Upper lobe of left lung (tissue), 6 donors: ENCODE results near the gene HSPD1. TPM values are rescaled to one million over a fixed set of nuclear protein-coding genes. Genes with fewer than 3 reads are reported as not detected.

ENCODE experiments used
- ATAC-seq, 2 donors: fragments of 200-7000 bp; cut with Tn5 transposase; one replicate each; pipeline ENCODE4 v1.9.1; 2022; ENCODE audit warnings: mild to moderate bottlenecking in 2 of 2, moderate library complexity in 2 of 2; ENCODE audit not compliant: low FRiP score in 2 of 2
- DNase-seq, 2 donors: peaks; one replicate each; pipeline ENCODE4 v3.0.0-alpha.2; 2019 to 2020
- H3K27ac ChIP-seq, 4 donors: fragments of 200-600 bp; sonication (generic); one replicate each; pipeline ENCODE4 v1.5.1; 2016 to 2019
- H3K27me3 ChIP-seq, 4 donors: fragments of 200-600 bp; sonication (generic); one replicate each; pipeline ENCODE4 v1.5.1; 2017 to 2019
- H3K36me3 ChIP-seq, 4 donors: fragments of 200-600 bp; sonication (generic); one replicate each; pipeline ENCODE4 v1.5.1; 2016 to 2019
- H3K4me1 ChIP-seq, 4 donors: fragments of 200-600 bp; sonication (generic); one replicate each; pipeline ENCODE4 v1.5.1; 2018 to 2019
- H3K4me3 ChIP-seq, 4 donors: fragments of 200-600 bp; sonication (generic); one replicate each; pipeline ENCODE4 v1.5.1; 2017 to 2019; ENCODE audit warnings: mild to moderate bottlenecking in 2 of 4, moderate library complexity in 1 of 4
- H3K9me3 ChIP-seq, 4 donors: fragments of 200-600 bp; sonication (generic); one replicate each; pipeline ENCODE4 v1.5.1; 2018 to 2019
- EP300 ChIP-seq, 4 donors: sonication (generic); formaldehyde crosslinking; IDR thresholded peaks; one replicate each; pipeline ENCODE4 v1.5.1; 2017; ENCODE audit warnings: antibody characterized with exemption in 4 of 4, control low read depth in 2 of 4
- POLR2A ChIP-seq, 4 donors: fragments of 450-650 bp; IDR thresholded peaks; one replicate each; pipeline ENCODE4 v1.5.1; 2016 to 2017; ENCODE audit warnings: antibody characterized with exemption in 4 of 4, mild to moderate bottlenecking in 2 of 4
- POLR2AphosphoS5 ChIP-seq, 2 donors: sonication (generic); formaldehyde crosslinking; IDR thresholded peaks; one replicate each; pipeline ENCODE4 v1.5.1; 2017; ENCODE audit warnings: antibody characterized with exemption in 2 of 2
- WGBS, 2 donors: methylation state at CpG; one replicate each; pipeline ENCODE4 v1.1.5; 2017 to 2018; 5-methylcytosine and 5-hydroxymethylcytosine counted together
- total RNA-seq, 6 donors: library from RNA; depleted of rRNA in 4 of 6; stranded (reverse); fragments of >200 nt in 4 of 6; gene quantifications; one replicate each; pipeline versions ENCODE4 v1.1.0 to v1.2.1, GENCODE V29; 2016 to 2021
- TF ChIP-seq, protein P1 (sequence below), 6 experiments: fragments of 450-650 bp in 4 of 6; fragments of 200-600 bp in 2 of 6; sonication (generic) in 2 of 6; IDR thresholded peaks; one replicate each; pipeline ENCODE4 v1.5.1; 2016 to 2019; ENCODE audit warnings: antibody characterized with exemption in 6 of 6
- donor health status: DM: no; HTN: no; CAD: no; lungs with moderate emphysema.
- donor health status: DM: no; HTN: yes; CAD: no; lungs with severe emphysema.

Gene HSPD1
- total RNA-seq, 6 donors from 2014 or later: 42.8 to 159 (median 123) TPM

- H3K4me3 ChIP-seq: no peak overlapping the region
- DNase-seq: no peak
- TF ChIP-seq POLR2AphosphoS5 (IDR thresholded peaks at IDR 0.05): no peak
- no peak for TF ChIP-seq POLR2A (IDR thresholded peaks at IDR 0.05)
- TF ChIP-seq EP300 (IDR thresholded peaks at IDR 0.05): no peak
- TF ChIP-seq, protein P1, sequence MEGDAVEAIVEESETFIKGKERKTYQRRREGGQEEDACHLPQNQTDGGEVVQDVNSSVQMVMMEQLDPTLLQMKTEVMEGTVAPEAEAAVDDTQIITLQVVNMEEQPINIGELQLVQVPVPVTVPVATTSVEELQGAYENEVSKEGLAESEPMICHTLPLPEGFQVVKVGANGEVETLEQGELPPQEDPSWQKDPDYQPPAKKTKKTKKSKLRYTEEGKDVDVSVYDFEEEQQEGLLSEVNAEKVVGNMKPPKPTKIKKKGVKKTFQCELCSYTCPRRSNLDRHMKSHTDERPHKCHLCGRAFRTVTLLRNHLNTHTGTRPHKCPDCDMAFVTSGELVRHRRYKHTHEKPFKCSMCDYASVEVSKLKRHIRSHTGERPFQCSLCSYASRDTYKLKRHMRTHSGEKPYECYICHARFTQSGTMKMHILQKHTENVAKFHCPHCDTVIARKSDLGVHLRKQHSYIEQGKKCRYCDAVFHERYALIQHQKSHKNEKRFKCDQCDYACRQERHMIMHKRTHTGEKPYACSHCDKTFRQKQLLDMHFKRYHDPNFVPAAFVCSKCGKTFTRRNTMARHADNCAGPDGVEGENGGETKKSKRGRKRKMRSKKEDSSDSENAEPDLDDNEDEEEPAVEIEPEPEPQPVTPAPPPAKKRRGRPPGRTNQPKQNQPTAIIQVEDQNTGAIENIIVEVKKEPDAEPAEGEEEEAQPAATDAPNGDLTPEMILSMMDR (IDR thresholded peaks at IDR 0.05): no peak
- no peaks in the 10 kb centered on the region for H3K27me3 ChIP-seq
- no peak for ATAC-seq
- H3K9me3 ChIP-seq: no peaks in the 10 kb centered on the region
- H3K36me3 ChIP-seq: peaks cover 0 to 25% (median 10%) of the 10 kb centered on the region in 4 donors
- H3K27ac ChIP-seq: peak overlapping the region in 1 of 4 donors; percentile 97
- peaks cover 31 to 36% (median 32%) of the 10 kb centered on the region in 4 donors for H3K4me1 ChIP-seq
- WGBS, 2 donors: 81% methylated on average over 4 of the region's 4 CpGs
These were observed 3.0 kb upstream of the HSPD1 start for GRCh38 chr2:197502685-197503084.

GRCh38 chr2:197502201-197502600 is 2.6 kb upstream of the HSPD1 start:
- Histone ChIP-seq H3K27ac (peak overlapping the region in 1 of 4 donors; percentile 97), H3K4me1 (peaks cover 32 to 40% (median 36%) of the 10 kb centered on the region in 4 donors), H3K9me3 (no peaks in the 10 kb centered on the region), H3K4me3 (peak overlapping the region in 1 of 4 donors; percentile 80), H3K27me3 (no peaks in the 10 kb centered on the region), H3K36me3 (peaks cover 0 to 30% (median 10%) of the 10 kb centered on the region in 4 donors)
- DNase-seq: no peak
- TF ChIP-seq POLR2AphosphoS5 (IDR thresholded peaks at IDR 0.05) (no peak), POLR2A (IDR thresholded peaks at IDR 0.05) (no peak), EP300 (IDR thresholded peaks at IDR 0.05) (no peak)
- TF ChIP-seq, protein P1 (IDR thresholded peaks at IDR 0.05): no peak
- 44 to 50% methylated on average over 4 of the region's 4 CpGs for WGBS, 2 donors
- ATAC-seq: no peak

DNA sequence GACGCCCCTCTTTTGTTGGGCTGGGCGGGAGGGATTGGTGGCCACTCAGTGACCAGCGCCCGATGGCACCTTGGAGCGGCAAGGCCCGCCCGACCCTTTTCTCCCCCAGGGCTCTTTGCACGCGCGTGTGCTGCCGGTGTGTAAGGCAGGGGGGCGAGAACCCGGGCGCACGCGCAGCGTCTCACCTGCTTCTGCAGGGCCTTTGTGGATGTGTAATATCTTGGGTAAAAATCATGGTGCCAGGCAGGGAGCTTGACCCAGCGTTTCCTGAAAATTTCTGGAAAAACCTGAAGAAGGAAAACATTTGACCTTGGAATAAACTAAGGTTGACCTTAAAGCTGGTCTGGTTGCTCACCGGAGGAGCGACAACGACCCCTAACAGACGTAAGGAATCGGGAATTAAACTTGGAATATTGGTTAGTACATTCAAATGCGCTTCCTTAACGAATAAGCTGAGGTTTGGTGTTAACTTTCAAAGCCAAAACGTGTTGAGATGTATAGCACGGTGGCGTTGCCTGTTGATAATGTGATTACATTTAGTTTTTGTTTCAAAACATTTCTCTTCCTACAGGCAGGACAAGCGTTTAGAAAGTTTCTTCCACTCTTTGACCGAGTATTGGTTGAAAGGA is 977 bp upstream of the HSPD1 start:
- TF ChIP-seq, protein P1 (IDR thresholded peaks at IDR 0.05): peak in 1 of 6 experiments; percentile 7
- TF ChIP-seq EP300 (IDR thresholded peaks at IDR 0.05): no peak
- TF ChIP-seq POLR2AphosphoS5 (IDR thresholded peaks at IDR 0.05): no peak
- TF ChIP-seq POLR2A (IDR thresholded peaks at IDR 0.05): no peak
- Histone ChIP-seq H3K27me3 (no peaks in the 10 kb centered on the region), H3K4me3 (peak overlapping the region; percentile 77 to 92 (median 82)), H3K9me3 (no peaks in the 10 kb centered on the region), H3K4me1 (peaks cover 32 to 51% (median 40%) of the 10 kb centered on the region in 4 donors), H3K36me3 (peaks cover 0 to 46% (median 18%) of the 10 kb centered on the region in 4 donors), H3K27ac (peak overlapping the region; percentile 87 to 97 (median 92))
- WGBS, 2 donors: 0% methylated on average over 18 to 24 of the region's 30 CpGs
- DNase-seq: no peak
- peak in 1 of 2 donors; percentile 3 for ATAC-seq

DNA sequence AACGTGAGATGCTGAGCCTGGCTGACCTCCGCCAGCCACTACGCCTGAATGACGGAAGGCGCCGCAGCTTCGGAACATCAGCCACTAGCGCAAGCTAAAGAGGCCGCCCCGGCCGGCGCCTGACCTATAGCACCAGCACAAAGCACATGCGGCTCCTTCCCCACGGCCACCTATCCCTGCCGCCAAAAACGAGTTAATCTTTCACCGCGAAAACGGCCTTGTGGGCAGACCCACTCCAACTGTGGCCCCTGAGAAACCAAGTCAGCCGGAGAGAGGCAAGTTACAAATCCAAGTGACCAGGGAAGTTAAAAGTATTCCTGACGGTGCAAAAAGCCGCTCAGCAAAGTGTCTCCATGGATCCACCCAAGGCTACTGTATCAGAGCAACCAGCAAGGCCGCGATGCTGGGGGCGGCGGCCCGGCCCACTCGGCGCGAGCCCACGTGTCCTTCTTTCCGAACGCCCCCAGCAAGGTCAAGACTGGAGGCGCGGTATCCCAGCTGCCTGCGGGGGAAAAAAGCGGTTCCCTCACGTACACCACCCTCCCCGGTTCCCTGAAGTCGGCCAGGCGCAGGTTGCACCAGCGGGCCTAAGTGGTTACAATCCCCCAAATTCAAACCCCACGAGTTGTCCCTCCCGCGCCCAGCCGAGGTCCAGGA is 575 bp downstream of the HSPD1 start:
- Histone ChIP-seq H3K9me3 (no peaks in the 10 kb centered on the region), H3K4me1 (peaks cover 32 to 51% (median 41%) of the 10 kb centered on the region in 4 donors), H3K27me3 (no peaks in the 10 kb centered on the region), H3K27ac (peak overlapping the region; percentile 87 to 97 (median 92)), H3K4me3 (peak overlapping the region; percentile 80 to 92 (median 82)), H3K36me3 (peaks cover 3 to 51% (median 17%) of the 10 kb centered on the region in 4 donors)
- ATAC-seq (peak; percentile 35 to 58), DNase-seq (peak; percentile 84 to 91)
- TF ChIP-seq, protein P1 (IDR thresholded peaks at IDR 0.05): no peak
- peak in 1 of 4 donors; percentile 7 for TF ChIP-seq POLR2A (IDR thresholded peaks at IDR 0.05)
- TF ChIP-seq EP300 (IDR thresholded peaks at IDR 0.05): no peak
- no peak for TF ChIP-seq POLR2AphosphoS5 (IDR thresholded peaks at IDR 0.05)
- 0 to 3% methylated on average over 8 to 37 of the region's 46 CpGs for WGBS, 2 donors
